Neuronal stem cell (in vitro differentiated cells): ENCODE results near the gene EPHB4.

Experiments
- DNase-seq: peaks from one replicate; pipeline ENCODE4 v3.0.0-alpha.2; 2013; ENCODE audit warnings: low spot score
- H2AFZ ChIP-seq: one replicate; pipeline ENCODE4 v1.6.1; 2013; ENCODE audit warnings: mild to moderate bottlenecking, low read length, inconsistent platforms
- H2AK5ac ChIP-seq: 2 replicates; pipeline ENCODE4 v1.6.1; 2013; ENCODE audit warnings: low read depth, mild to moderate bottlenecking, inconsistent platforms, low read length, moderate library complexity, mixed read lengths
- H2BK120ac ChIP-seq: 2 replicates; pipeline ENCODE4 v1.6.1; 2013; ENCODE audit warnings: low read depth, mild to moderate bottlenecking, inconsistent platforms, low read length, moderate library complexity, mixed read lengths
- H2BK12ac ChIP-seq: one replicate; pipeline ENCODE4 v1.6.1; 2013; ENCODE audit warnings: low read length, inconsistent platforms
- H2BK15ac ChIP-seq: 2 replicates; pipeline ENCODE4 v1.6.1; 2013; ENCODE audit warnings: mild to moderate bottlenecking, low read length, inconsistent platforms, mixed read lengths
- H2BK5ac ChIP-seq: one replicate; pipeline ENCODE4 v1.6.1; 2013; ENCODE audit warnings: inconsistent platforms, mild to moderate bottlenecking, low read length, moderate library complexity
- H3K14ac ChIP-seq: one replicate; pipeline ENCODE4 v1.6.1; 2013; ENCODE audit warnings: low read length, inconsistent platforms
- H3K18ac ChIP-seq: 2 replicates; pipeline ENCODE4 v1.6.1; 2013; ENCODE audit warnings: low read length, inconsistent platforms
- H3K23ac ChIP-seq: 2 replicates; pipeline ENCODE4 v1.6.1; 2013; ENCODE audit warnings: low read depth, mild to moderate bottlenecking, mixed read lengths, low read length, inconsistent platforms; ENCODE audit not compliant: poor library complexity
- H3K27ac ChIP-seq: replicated peaks from 3 replicates; pipeline ENCODE4 v1.5.1; 2013; ENCODE audit warnings: low read length, inconsistent platforms
- H3K27me3 ChIP-seq, 3 experiments: 2 replicates each; pipeline ENCODE4 v1.6.1; 2013; ENCODE audit warnings: low read length in 3 of 3, mild to moderate bottlenecking in 2 of 3, inconsistent platforms in 1 of 3, low read depth in 1 of 3, mixed read lengths in 1 of 3, moderate library complexity in 1 of 3; ENCODE audit not compliant: control insufficient read depth in 3 of 3, insufficient read depth in 3 of 3
- H3K36me3 ChIP-seq, 2 donors: replicated peaks in 1 of 2; 2 replicates each; pipeline ENCODE4 v1.6.1; 2013; ENCODE audit warnings: low read length in 2 of 2; ENCODE audit not compliant: control insufficient read depth in 2 of 2, insufficient read depth in 2 of 2
- H3K4ac ChIP-seq: 2 replicates; pipeline ENCODE4 v1.6.1; 2013; ENCODE audit warnings: inconsistent platforms, mild to moderate bottlenecking, low read length, moderate library complexity
- H3K4me1 ChIP-seq, 2 donors: 1 replicate in 1 of 2; 2 replicates in 1 of 2; pipeline ENCODE4 v1.6.1; 2013; ENCODE audit warnings: low read length in 2 of 2, low read depth in 1 of 2; ENCODE audit not compliant: control insufficient read depth in 2 of 2, insufficient read depth in 1 of 2
- H3K4me2 ChIP-seq: one replicate; pipeline ENCODE4 v1.6.1; 2013; ENCODE audit warnings: mild to moderate bottlenecking, low read length, inconsistent platforms; ENCODE audit not compliant: insufficient read depth, poor library complexity, severe bottlenecking
- H3K4me3 ChIP-seq, 2 donors: 2 replicates each; pipeline ENCODE4 v1.5.1; 2013; ENCODE audit warnings: low read length in 2 of 2, mild to moderate bottlenecking in 2 of 2, inconsistent platforms in 1 of 2, moderate library complexity in 1 of 2
- H3K79me1 ChIP-seq: one replicate; pipeline ENCODE4 v1.6.1; 2013; ENCODE audit warnings: low read depth, mild to moderate bottlenecking, inconsistent platforms, low read length, moderate library complexity
- H3K9ac ChIP-seq: one replicate; pipeline ENCODE4 v1.6.1; 2013; ENCODE audit warnings: mild to moderate bottlenecking, low read depth, low read length, inconsistent platforms; ENCODE audit not compliant: poor library complexity
- H3K9me3 ChIP-seq, 2 donors: replicated peaks in 1 of 2; 2 replicates each; pipeline versions ENCODE3 to v1.6.1; 2013; ENCODE audit warnings: low read length in 2 of 2, mild to moderate bottlenecking in 2 of 2, inconsistent platforms in 1 of 2, low read depth in 1 of 2, mixed read lengths in 1 of 2, moderate library complexity in 1 of 2; ENCODE audit not compliant: control insufficient read depth in 2 of 2, insufficient read depth in 1 of 2
- H4K8ac ChIP-seq: one replicate; pipeline ENCODE4 v1.6.1; 2013; ENCODE audit warnings: low read depth, mild to moderate bottlenecking, inconsistent platforms, low read length, moderate library complexity
- H4K91ac ChIP-seq: one replicate; pipeline ENCODE4 v1.6.1; 2013; ENCODE audit warnings: low read length, low read depth, mild to moderate bottlenecking, inconsistent platforms; ENCODE audit not compliant: poor library complexity
- WGBS, 2 donors: extraction: QIAGEN DNeasy Blood & Tissue Kit; methylation state at CpG; one replicate each; pipeline ENCODE4 v1.1.7; 2013; ENCODE audit warnings: missing lambda C conversion rate in 2 of 2, mixed read lengths in 1 of 2; ENCODE audit not compliant: insufficient read length in 2 of 2, insufficient replicate concordance in 1 of 2; ENCODE audit errors: extremely low coverage in 2 of 2; 5-methylcytosine and 5-hydroxymethylcytosine counted together

EPHB4 gene

GRCh38 chr7:100824499-100825214 lies 2.7 kb downstream of the EPHB4 start:
- Histone ChIP-seq H3K4me3 (peak overlapping the region; percentile 94 to 99), H3K9ac (peak overlapping the region; percentile 72)
- no peak for DNase-seq

GRCh38 chr7:100823534-100823933 lies 3.8 kb downstream of the EPHB4 start:
- no peak overlapping the region for H3K27ac ChIP-seq
- H4K91ac ChIP-seq, result no peak overlapping the region

More at GRCh38 chr7:100824499-100825214, 2.7 kb downstream of the EPHB4 start:
- H2BK12ac ChIP-seq, result no peak overlapping the region
- no peak overlapping the region for H3K27ac ChIP-seq
- H2BK15ac ChIP-seq, result no peak overlapping the region
- H3K36me3 ChIP-seq, result peaks cover 40 to 60% of the 10 kb centered on the region in 2 donors
- H2BK5ac ChIP-seq, result no peak overlapping the region
- no peak overlapping the region for H4K91ac ChIP-seq
- peak overlapping the region; percentile 14 for H3K14ac ChIP-seq
- H3K23ac ChIP-seq, result no peak overlapping the region
- no peak overlapping the region for H4K8ac ChIP-seq
- H2AFZ ChIP-seq, result no peak overlapping the region
- H3K4ac ChIP-seq, result no peak overlapping the region
- peak overlapping the region; percentile 83 for H3K4me2 ChIP-seq
- H3K79me1 ChIP-seq, result peaks cover 19% of the 10 kb centered on the region
- peaks cover 10 to 14% of the 10 kb centered on the region in 2 donors for H3K4me1 ChIP-seq
- no peaks in the 10 kb centered on the region for H3K27me3 ChIP-seq
- no CpG with 5 or more reads among the region's 18 CpGs for WGBS, 2 donors
- H3K18ac ChIP-seq, result no peak overlapping the region
- H3K9me3 ChIP-seq, result peaks cover 0 to 2% of the 10 kb centered on the region in 2 donors
- no peak overlapping the region for H2AK5ac ChIP-seq
- no peak overlapping the region for H2BK120ac ChIP-seq

GRCh38 chr7:100823140-100823525 lies 4.2 kb downstream of the EPHB4 start:
- Histone ChIP-seq H3K23ac (peak overlapping the region; percentile 96), H3K4ac (no peak overlapping the region), H4K8ac (no peak overlapping the region), H3K27me3 (no peaks in the 10 kb centered on the region), H2AFZ (no peak overlapping the region), H2BK5ac (no peak overlapping the region), H3K4me1 (peaks cover 10% of the 10 kb centered on the region in 2 donors), H3K4me2 (no peak overlapping the region), H3K9me3 (peaks cover 0 to 2% of the 10 kb centered on the region in 2 donors), H3K4me3 (no peak overlapping the region), H3K36me3 (peaks cover 50 to 75% of the 10 kb centered on the region in 2 donors), H3K27ac (no peak overlapping the region), H2BK15ac (no peak overlapping the region), H2BK12ac (no peak overlapping the region), H3K14ac (no peak overlapping the region), H2BK120ac (no peak overlapping the region), H3K18ac (no peak overlapping the region), H3K9ac (no peak overlapping the region), H3K79me1 (peaks cover 23% of the 10 kb centered on the region), H2AK5ac (no peak overlapping the region), H4K91ac (no peak overlapping the region)
- no peak for DNase-seq
- no CpG with 5 or more reads among the region's 7 CpGs for WGBS, 2 donors

More at GRCh38 chr7:100823534-100823933, 3.8 kb downstream of the EPHB4 start:
- Histone ChIP-seq H4K8ac (no peak overlapping the region), H3K36me3 (peaks cover 47 to 71% of the 10 kb centered on the region in 2 donors), H2AFZ (no peak overlapping the region), H3K4me1 (peaks cover 10 to 11% of the 10 kb centered on the region in 2 donors), H3K23ac (peak overlapping the region; percentile 96), H2BK120ac (no peak overlapping the region), H2BK12ac (no peak overlapping the region), H3K27me3 (no peaks in the 10 kb centered on the region), H3K14ac (no peak overlapping the region), H3K18ac (no peak overlapping the region), H3K9ac (peak overlapping the region; percentile 30), H2AK5ac (no peak overlapping the region), H3K4me3 (peak overlapping the region in 1 of 2 donors; percentile 48), H3K79me1 (peaks cover 23% of the 10 kb centered on the region), H3K9me3 (peaks cover 0 to 2% of the 10 kb centered on the region in 2 donors), H3K4me2 (no peak overlapping the region), H2BK15ac (no peak overlapping the region), H2BK5ac (no peak overlapping the region), H3K4ac (no peak overlapping the region)
- DNase-seq, result no peak
- WGBS, 2 donors, result no CpG with 5 or more reads among the region's 31 CpGs

GRCh38 chr7:100822236-100823139 lies 4.8 kb downstream of the EPHB4 start:
- no peak overlapping the region for H2BK15ac ChIP-seq
- no CpG with 5 or more reads among the region's 43 CpGs for WGBS, 2 donors
- peaks cover 51 to 79% of the 10 kb centered on the region in 2 donors for H3K36me3 ChIP-seq
- no peak overlapping the region for H3K4me3 ChIP-seq
- H3K4me2 ChIP-seq, result no peak overlapping the region
- no peak overlapping the region for H2BK12ac ChIP-seq
- no peak overlapping the region for H2BK5ac ChIP-seq
- no peak overlapping the region for H2AFZ ChIP-seq
- H3K14ac ChIP-seq, result no peak overlapping the region
- peaks cover 10% of the 10 kb centered on the region in 2 donors for H3K4me1 ChIP-seq
- no peak overlapping the region for H3K4ac ChIP-seq
- peak overlapping the region; percentile 55 for H3K23ac ChIP-seq
- H4K91ac ChIP-seq, result no peak overlapping the region
- no peak overlapping the region for H3K18ac ChIP-seq
- no peak overlapping the region for H2BK120ac ChIP-seq
- no peak overlapping the region for H3K9ac ChIP-seq
- DNase-seq, result no peak
- peaks cover 23% of the 10 kb centered on the region for H3K79me1 ChIP-seq
- H3K27me3 ChIP-seq, result no peaks in the 10 kb centered on the region
- peaks cover 0 to 2% of the 10 kb centered on the region in 2 donors for H3K9me3 ChIP-seq
- H2AK5ac ChIP-seq, result no peak overlapping the region
- no peak overlapping the region for H3K27ac ChIP-seq
- no peak overlapping the region for H4K8ac ChIP-seq
